Fibroblast of skin of right quadriceps (primary cell): ENCODE results near the gene TLE2.
"Not testable (repeated sequence)": the region's sequence is repeated elsewhere in the genome, so short reads cannot be mapped to it uniquely, and the experiment has no call there.

Experiments
- DNase-seq: peaks from one replicate; pipeline ENCODE4 v3.0.0-alpha.2; 2013

Gene TLE2

DNA sequence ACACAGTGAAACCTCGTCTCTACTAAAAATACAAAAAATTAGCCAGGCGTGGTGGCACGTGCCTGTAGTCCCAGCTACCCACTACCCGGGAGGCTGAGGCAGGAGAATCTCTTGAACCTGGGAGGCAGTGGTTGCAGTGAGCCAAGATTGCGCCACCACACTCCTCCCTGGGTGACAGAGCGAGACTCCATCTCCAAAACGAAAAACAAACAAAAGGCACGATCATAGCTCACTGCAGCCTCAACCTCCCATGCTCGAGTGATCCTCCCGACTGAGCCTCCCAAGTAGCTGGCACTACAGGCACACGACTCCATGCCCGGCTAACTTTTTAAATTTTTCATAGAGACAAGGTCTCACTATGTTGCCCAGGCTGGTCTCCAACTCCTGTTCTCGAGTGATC lies 17.0 kb downstream of the TLE2 start:
- not testable (repeated sequence) for DNase-seq

DNA sequence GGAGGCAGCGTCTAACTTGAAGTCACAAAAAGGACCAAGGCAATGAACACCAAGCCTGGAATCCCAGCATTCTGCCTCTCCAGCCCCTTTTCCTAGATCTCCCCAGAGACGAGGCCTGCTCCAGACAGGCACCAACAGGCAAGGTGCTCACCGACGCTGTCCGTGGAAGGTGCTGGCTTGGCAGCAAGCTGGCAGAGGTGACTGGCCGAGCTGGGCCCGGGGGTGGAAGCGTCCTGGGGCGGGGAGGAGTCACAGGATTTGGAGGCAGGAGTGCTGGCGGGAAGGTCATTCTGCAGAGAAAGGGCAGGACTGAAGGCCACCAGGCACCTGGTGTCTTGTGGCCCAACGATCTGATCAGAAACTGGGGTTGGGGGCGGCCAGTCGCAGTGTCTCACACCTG lies 18.2 kb downstream of the TLE2 start:
- no peak for DNase-seq

DNA sequence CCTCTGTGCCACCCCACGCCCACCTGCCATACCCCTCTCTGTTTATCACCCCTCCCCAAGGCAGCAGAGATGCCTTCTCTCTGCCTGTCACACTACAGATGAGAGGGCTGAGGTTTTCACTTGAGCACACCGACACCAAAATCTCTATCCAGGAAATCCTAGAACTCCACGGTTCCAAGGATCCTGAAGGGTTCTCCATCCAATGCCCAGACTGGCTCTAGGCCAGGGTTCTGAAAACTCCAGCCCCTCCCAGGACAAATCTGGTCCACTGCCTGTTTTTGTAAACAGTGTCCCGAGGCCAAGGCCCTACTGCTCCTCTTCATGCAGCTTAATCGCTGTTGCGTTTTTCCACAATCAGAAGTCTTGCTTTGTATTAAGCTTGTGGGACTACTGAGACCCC lies 20.1 kb downstream of the TLE2 start:
- no peak for DNase-seq

DNA sequence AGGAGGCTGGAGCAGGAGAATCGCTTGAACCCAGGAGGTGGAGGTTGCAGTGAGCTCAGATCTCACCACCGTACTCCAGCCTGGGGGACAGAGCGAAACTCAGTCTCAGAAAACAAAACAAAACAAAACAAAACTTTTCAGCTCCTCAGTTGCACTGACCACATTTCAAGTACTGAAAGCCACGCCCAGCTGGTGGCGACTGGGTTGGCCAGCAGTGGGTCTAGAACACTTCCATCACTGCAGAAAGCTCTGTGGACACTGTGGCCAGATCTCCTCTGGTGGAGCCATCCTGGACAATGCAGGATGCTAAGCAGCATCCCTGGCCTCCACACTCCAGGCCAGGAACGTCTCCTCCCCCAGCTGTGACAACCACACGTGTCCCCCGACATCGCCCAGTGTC lies 21.1 kb downstream of the TLE2 start:
- no peak for DNase-seq

DNA sequence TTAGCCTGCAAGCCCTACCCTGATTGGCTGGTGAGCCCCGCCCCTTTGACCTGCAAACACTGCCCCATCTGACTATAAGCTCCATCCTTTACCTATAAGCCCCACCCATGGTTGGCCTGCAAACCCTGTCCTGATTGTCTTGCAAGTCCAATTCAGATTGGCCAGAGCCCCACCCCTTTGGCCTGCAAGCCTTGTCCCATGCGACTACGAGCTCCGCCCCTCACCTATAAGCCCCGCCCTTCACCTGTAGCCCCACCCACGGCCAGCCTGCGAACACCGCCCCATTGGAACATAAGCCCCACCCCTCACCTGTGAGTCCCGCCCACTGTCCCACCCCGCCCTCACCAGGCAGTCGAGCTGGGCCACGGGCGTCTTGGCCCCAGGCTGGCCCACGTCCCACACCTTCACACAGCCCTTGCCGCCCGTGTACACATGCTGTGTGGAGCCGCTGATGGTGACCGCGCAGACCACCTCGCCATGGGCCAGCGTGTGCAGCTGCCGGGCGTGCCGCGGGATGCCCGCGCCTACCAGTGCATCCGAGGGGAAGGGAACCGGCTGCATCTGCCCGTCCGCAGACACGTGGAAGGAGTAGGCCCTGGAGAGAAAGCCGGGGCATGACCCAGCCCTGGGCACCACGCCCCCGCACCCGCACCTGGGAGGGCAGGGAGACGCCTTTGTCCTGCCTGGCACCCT lies 22.9 kb downstream of the TLE2 start:
- DNase-seq = no peak

DNA sequence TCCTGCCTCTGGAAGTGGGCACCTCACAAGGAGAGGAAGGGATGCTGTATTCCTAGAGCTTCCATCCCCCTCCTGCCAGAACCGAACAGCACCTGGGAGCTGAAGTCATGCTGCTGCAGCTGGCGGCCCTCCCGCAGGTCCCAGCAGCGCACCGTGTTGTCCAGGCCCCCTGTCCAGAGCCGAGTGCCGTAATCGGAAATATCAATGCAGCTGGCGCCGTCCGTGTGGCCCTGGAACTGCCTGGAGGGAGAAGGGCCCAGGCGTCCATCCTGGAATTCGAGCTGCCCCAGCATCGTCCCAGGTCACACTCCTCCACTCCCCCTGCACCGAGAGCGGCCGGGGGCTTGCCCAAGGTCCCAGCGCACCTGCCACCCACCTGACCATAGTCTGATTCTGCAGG lies 23.7 kb downstream of the TLE2 start:
- no peak for DNase-seq

- no peak for DNase-seq
Observed at GRCh38 chr19:3004522-3004921, 24.6 kb downstream of the TLE2 start.

DNA sequence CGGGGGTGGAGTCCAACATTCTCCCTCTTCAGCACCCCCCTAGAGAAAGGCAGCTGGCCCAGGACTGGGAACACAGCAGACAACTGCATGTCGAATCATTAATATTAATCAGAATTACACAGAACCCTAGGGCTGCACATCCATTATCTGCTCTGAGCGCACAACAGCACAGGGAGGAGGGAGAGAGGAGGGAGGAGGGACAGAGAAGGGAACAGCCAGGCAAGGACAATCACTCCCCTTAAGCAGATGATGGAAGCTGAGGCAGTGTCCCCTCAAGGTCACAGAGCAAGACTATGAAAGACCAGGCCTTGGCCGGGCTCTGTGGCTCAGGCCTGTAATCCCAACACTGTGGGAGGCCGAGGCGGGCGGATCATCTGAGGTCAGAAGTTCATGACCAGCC lies 26.0 kb downstream of the TLE2 start:
- DNase-seq = no peak

GRCh38 chr19:3001235-3001800 lies 27.8 kb downstream of the TLE2 start:
- no peak for DNase-seq

- DNase-seq = no peak
Observed at GRCh38 chr19:2998642-2999041, 30.4 kb downstream of the TLE2 start.

DNA sequence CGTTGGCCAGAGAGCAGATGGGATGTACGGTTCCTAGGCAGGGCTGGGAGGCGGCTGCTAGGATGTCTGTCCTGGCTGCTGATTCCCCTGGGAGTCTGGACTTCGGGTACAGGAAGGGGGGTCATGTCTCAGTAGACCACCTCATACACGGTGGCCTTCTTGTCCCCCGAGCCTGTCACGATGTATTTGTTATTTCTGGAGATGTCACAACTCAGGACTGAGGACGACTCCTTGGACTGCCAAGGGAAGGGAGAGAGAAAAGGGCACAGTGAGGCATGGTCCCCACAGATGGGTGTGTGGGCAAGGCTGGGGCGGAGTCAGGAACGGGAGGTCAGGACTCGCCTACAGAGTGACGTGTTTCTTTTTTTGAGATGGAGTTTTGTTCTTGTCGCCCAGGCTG lies 31.4 kb downstream of the TLE2 start:
- no peak for DNase-seq

GRCh38 chr19:2994588-2995131 lies 34.4 kb downstream of the TLE2 start:
- no peak for DNase-seq

- no peak for DNase-seq
Observed at GRCh38 chr19:2993579-2993978, 35.5 kb downstream of the TLE2 start.

GRCh38 chr19:2992958-2993357 lies 36.1 kb downstream of the TLE2 start:
- no peak for DNase-seq

DNA sequence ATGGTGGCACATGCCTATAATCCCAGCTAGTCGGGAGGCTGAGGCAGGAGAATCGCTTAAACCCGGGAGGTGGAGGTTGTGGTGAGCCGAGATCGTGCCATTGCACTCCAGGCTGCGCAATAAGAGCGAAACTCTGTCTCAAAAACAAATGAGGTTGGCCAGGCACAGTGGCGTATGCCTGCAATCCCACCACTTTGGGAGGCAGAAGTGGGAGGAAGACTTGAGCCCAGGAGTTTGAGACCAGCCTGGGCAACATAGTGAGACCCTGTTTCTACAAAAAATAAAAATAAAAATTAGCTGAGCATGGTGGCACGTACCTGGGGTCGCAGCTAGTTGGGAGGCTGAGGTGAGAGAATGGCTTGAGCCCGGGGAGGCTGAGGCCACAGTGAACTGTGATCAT lies 36.7 kb downstream of the TLE2 start:
- DNase-seq = not testable (repeated sequence)

DNA sequence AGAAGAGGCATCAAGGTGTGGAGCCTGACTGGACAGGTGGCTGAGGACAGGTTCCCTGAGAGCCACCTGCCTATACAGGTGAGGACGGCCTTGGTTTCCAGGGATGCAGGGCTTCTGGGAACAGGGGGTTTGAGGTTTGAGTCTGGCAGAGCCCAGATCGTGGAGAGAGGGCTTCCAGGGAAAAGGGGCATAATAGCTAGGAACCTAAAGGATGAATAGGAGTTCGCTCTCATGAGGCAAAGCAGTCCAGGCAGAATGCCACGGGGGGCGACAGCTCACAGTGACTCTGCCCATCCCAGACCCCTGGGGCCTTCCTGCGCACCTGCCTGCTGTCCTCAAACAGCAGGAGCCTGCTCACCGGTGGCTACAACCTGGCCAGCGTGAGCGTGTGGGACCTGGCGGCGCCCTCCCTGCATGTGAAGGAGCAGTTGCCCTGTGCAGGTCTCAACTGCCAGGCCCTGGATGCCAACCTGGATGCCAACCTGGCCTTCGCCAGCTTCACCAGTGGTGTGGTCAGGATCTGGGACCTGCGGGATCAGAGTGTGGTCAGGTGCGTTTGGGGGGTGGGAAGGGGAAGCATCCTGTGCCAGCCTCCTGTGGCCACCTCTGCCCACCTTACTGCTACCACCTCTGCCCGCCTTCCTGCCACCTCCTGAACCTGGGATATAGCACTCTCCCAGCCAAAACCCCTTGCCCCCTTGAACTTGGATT lies 39.7 kb downstream of the TLE2 start:
- no peak for DNase-seq

GRCh38 chr19:2988568-2988967 lies 40.5 kb downstream of the TLE2 start:
- DNase-seq = no peak

GRCh38 chr19:2987797-2988196 lies 41.3 kb downstream of the TLE2 start:
- DNase-seq = no peak

DNA sequence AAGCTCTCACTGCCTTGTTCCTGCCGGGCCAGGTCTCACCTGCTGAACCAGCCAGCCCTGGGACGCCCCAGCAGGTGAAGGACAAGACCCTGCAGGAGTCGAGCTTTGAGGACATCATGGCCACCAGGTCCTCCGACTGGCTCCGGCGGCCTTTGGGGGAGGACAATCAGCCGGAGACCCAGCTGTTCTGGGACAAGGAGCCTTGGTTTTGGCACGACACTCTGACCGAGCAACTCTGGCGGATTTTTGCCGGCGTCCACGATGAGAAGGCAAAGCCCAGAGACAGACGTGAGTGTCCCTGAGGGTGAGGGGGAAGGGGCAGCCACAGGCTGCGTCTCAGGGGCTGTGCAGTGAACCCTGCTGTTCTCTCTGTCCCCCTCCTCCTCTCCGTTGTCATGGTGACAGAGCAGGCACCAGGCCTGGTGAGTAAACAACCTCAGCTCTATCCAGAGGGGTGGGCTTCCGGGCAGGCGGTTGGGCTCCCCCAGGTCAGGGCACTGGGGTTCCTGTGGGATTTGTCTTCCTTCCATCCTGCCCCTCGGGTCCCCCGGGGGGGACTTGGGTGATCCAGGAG lies 42.0 kb downstream of the TLE2 start:
- DNase-seq = no peak

- no peak for DNase-seq
Observed at GRCh38 chr19:2984215-2984528, 44.9 kb downstream of the TLE2 start.

GRCh38 chr19:2983351-2984214 lies 45.5 kb downstream of the TLE2 start:
- DNase-seq = peak; percentile 89

- DNase-seq = peak; percentile 95
Observed at GRCh38 chr19:2982983-2983350, 46.1 kb downstream of the TLE2 start.

DNA sequence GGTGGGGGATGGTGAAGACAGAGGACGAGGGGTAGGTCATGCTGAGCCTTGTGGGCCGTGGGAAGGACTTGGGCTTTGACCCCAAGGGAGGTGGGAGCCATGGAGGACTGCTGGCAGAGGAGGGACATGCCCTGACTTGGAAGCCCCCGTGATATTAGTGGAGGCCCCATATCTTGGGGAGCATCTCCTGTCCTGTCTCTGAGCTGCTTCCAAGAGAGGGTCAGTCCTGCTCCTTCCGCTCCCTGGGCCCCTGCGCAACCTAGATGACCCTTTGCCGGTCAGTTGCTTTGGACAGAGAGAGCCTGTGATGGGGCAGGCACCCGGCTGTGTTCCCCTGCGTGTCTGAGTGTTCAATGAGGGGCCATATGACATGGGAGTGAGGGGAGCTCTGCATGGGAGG lies 46.5 kb downstream of the TLE2 start:
- no peak for DNase-seq
